ENCODE measurements around the gene ARRB2.
"Not testable (repeated sequence)": the region's sequence is repeated elsewhere in the genome, so short reads cannot be mapped to it uniquely, and the experiment has no call there.

Gene ARRB2

GRCh38 chr17:4683739-4684138, 26.7 kb upstream of the ARRB2 start:
- H3K27ac Mint-ChIP-seq; H3K27me3 Mint-ChIP-seq (ENCODE audit: low read depth); H3K4me1 Mint-ChIP-seq (ENCODE audit: low read depth); H3K9me3 Mint-ChIP-seq; H3K4me3 Mint-ChIP-seq: not testable (repeated sequence)
- H3K36me3 Mint-ChIP-seq (ENCODE audit: low read depth): peaks cover 35% of the 10 kb centered on the region

DNA sequence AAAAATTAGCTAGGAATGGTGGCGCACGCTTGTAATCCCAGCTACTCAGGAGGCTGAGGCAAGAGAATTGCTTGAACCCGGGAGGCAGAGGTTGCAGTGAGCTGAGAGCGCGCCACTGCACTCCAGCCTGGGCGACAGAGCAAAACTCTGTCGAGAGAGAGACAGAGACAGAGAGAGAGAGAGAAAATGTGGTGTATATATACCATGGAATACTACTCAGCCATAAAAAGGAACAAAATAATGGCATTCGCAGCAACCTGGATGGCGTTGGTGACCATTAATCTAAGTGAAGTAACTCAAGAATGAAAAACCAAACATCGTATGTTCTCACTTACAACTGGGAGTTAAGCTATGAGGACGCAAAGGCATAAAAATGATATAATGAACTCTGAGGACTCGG, 20.6 kb upstream of the ARRB2 start:
- peaks cover 40% of the 10 kb centered on the region for H3K36me3 Mint-ChIP-seq (ENCODE audit: low read depth)
- H3K4me1 Mint-ChIP-seq (ENCODE audit: low read depth); H3K9me3 Mint-ChIP-seq: not testable (repeated sequence)

DNA sequence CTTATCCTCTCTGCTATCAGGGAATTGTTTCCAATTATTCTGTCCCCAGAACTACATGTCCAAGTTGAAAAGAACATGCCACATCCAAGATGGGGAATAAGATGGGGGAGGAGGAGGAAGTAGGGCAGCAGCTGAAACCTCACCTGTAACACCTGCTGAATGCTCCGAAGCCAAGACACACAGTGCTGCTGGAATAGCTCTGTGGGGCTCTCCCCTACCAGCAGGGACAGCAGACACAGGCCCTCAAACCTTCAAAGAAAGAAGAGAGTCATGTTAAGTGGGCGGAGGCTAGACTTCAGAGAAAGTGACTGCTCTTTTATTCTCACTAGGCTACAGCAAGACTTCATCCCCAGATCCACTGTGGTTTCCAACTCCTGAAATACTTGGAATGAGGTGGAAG, 19.7 kb upstream of the ARRB2 start:
- Mint-ChIP-seq H3K36me3 (ENCODE audit: low read depth) (peaks cover 39% of the 10 kb centered on the region), H3K9me3 (no peaks in the 10 kb centered on the region), H3K27ac (no peak overlapping the region), H3K27me3 (ENCODE audit: low read depth) (no peaks in the 10 kb centered on the region), H3K4me1 (ENCODE audit: low read depth) (peaks cover 4% of the 10 kb centered on the region), H3K4me3 (no peak overlapping the region)

More for the DNA sequence above, 20.6 kb upstream of the ARRB2 start:
- not testable (repeated sequence) for H3K4me3 Mint-ChIP-seq; H3K27ac Mint-ChIP-seq; H3K27me3 Mint-ChIP-seq (ENCODE audit: low read depth)

- peaks cover 37% of the 10 kb centered on the region for H3K36me3 Mint-ChIP-seq (ENCODE audit: low read depth)
- peak overlapping the region; percentile 21 for H3K27ac Mint-ChIP-seq
- no peak overlapping the region for H3K4me3 Mint-ChIP-seq
- no peaks in the 10 kb centered on the region for H3K27me3 Mint-ChIP-seq (ENCODE audit: low read depth)
- H3K9me3 Mint-ChIP-seq: no peaks in the 10 kb centered on the region
- peaks cover 14% of the 10 kb centered on the region for H3K4me1 Mint-ChIP-seq (ENCODE audit: low read depth)
These were observed 18.7 kb upstream of the ARRB2 start for GRCh38 chr17:4691686-4692085.

GRCh38 chr17:4693416-4693815, 17.0 kb upstream of the ARRB2 start:
- Mint-ChIP-seq H3K4me3 (no peak overlapping the region), H3K9me3 (no peaks in the 10 kb centered on the region), H3K27me3 (ENCODE audit: low read depth) (no peaks in the 10 kb centered on the region), H3K27ac (no peak overlapping the region), H3K4me1 (ENCODE audit: low read depth) (peaks cover 18% of the 10 kb centered on the region), H3K36me3 (ENCODE audit: low read depth) (peaks cover 35% of the 10 kb centered on the region)

GRCh38 chr17:4696437-4696805, 14.0 kb upstream of the ARRB2 start:
- peak overlapping the region; percentile 63 for H3K4me3 Mint-ChIP-seq
- H3K4me1 Mint-ChIP-seq (ENCODE audit: low read depth): peaks cover 19% of the 10 kb centered on the region
- H3K27me3 Mint-ChIP-seq (ENCODE audit: low read depth): no peaks in the 10 kb centered on the region
- H3K27ac Mint-ChIP-seq: peak overlapping the region; percentile 88
- H3K36me3 Mint-ChIP-seq (ENCODE audit: low read depth): peaks cover 13% of the 10 kb centered on the region
- H3K9me3 Mint-ChIP-seq: no peaks in the 10 kb centered on the region

DNA sequence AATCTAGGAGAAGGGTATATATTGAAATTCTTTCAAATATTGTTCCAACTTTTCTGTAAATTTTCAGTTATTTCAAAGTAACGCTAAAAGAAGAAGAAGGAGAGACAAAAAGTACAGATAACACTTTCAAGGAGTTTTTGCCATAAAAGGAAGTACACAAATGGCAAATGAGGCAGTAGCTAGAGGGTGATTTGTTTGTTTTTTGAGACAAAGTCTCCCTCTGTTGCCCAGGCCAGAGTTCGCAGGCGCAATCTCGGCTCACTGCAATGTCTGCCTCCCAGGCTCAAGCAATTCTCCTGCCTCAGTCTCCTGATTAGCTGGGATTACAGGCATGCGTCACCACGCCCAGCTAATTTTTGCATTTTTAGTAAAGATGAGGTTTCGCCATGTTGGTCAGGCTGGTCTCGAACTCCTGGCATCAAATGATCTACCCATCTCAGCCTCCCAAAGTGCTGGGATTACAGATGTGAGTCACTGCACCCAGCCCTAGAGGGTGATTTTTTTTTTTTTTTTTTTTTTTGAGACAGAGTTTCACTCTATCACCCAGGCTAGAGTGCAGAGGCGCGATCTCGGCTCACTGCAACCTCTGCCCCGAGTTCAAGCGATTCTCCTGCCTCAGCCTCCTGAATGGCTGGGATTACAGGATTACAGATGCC, 10.9 kb upstream of the ARRB2 start:
- not testable (repeated sequence) for H3K27ac Mint-ChIP-seq, H3K4me3 Mint-ChIP-seq
- H3K36me3 Mint-ChIP-seq (ENCODE audit: low read depth): peaks cover 11% of the 10 kb centered on the region

GRCh38 chr17:4701116-4701515, 9.3 kb upstream of the ARRB2 start:
- Mint-ChIP-seq H3K27ac (peak overlapping the region; percentile 50), H3K4me3 (no peak overlapping the region), H3K27me3 (ENCODE audit: low read depth) (no peaks in the 10 kb centered on the region), H3K36me3 (ENCODE audit: low read depth) (peaks cover 13% of the 10 kb centered on the region), H3K9me3 (no peaks in the 10 kb centered on the region), H3K4me1 (ENCODE audit: low read depth) (peaks cover 38% of the 10 kb centered on the region)

More for the DNA sequence above, 10.9 kb upstream of the ARRB2 start:
- H3K9me3 Mint-ChIP-seq; H3K27me3 Mint-ChIP-seq (ENCODE audit: low read depth): not testable (repeated sequence)
- peaks cover 35% of the 10 kb centered on the region for H3K4me1 Mint-ChIP-seq (ENCODE audit: low read depth)

- peaks cover 5% of the 10 kb centered on the region for H3K36me3 Mint-ChIP-seq (ENCODE audit: low read depth)
- H3K4me1 Mint-ChIP-seq (ENCODE audit: low read depth): peaks cover 34% of the 10 kb centered on the region
- peak overlapping the region; percentile 89 for H3K4me3 Mint-ChIP-seq
- H3K9me3 Mint-ChIP-seq: no peaks in the 10 kb centered on the region
- H3K27me3 Mint-ChIP-seq (ENCODE audit: low read depth): no peaks in the 10 kb centered on the region
- H3K27ac Mint-ChIP-seq: peak overlapping the region; percentile 93
These were observed 7.1 kb upstream of the ARRB2 start for GRCh38 chr17:4703330-4703691.

- Mint-ChIP-seq H3K4me1 (ENCODE audit: low read depth) (peaks cover 42% of the 10 kb centered on the region), H3K4me3 (peak overlapping the region; percentile 89), H3K27ac (peak overlapping the region; percentile 93)
- not testable (repeated sequence) for H3K27me3 Mint-ChIP-seq (ENCODE audit: low read depth); H3K9me3 Mint-ChIP-seq; H3K36me3 Mint-ChIP-seq (ENCODE audit: low read depth)
These were observed 5.9 kb upstream of the ARRB2 start for GRCh38 chr17:4704574-4704907.

DNA sequence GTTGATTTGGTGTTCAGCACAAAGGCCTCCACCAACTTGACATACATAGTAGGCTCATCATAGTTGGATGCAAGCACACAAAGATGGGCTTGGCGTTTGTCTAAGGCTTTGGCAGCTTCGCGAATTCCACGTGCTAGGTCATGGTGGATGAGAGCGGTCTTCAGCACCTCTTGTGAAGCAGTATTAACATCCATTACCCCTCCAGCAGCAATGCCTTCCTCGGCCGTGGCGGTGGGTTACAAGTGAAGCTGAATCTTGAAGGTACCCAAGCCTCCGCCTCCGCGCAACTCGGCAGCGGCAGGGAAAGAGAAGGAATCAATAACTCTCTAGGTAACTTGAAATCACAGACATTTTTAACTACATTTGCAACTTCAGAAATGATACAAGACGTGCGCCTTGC, 5.4 kb upstream of the ARRB2 start:
- Mint-ChIP-seq H3K27me3 (ENCODE audit: low read depth) (no peaks in the 10 kb centered on the region), H3K9me3 (no peaks in the 10 kb centered on the region), H3K4me3 (peak overlapping the region; percentile 89), H3K36me3 (ENCODE audit: low read depth) (peaks cover 5% of the 10 kb centered on the region), H3K4me1 (ENCODE audit: low read depth) (peaks cover 45% of the 10 kb centered on the region), H3K27ac (peak overlapping the region; percentile 93)

- peaks cover 43% of the 10 kb centered on the region for H3K4me1 Mint-ChIP-seq (ENCODE audit: low read depth)
- peak overlapping the region; percentile 45 for H3K27ac Mint-ChIP-seq
- peaks cover 5% of the 10 kb centered on the region for H3K36me3 Mint-ChIP-seq (ENCODE audit: low read depth)
- H3K27me3 Mint-ChIP-seq (ENCODE audit: low read depth): no peaks in the 10 kb centered on the region
- no peaks in the 10 kb centered on the region for H3K9me3 Mint-ChIP-seq
- peak overlapping the region; percentile 61 for H3K4me3 Mint-ChIP-seq
These were observed 4.3 kb upstream of the ARRB2 start for GRCh38 chr17:4706121-4706520.

- H3K4me1 Mint-ChIP-seq (ENCODE audit: low read depth): peaks cover 37% of the 10 kb centered on the region
- H3K4me3 Mint-ChIP-seq: no peak overlapping the region
- peak overlapping the region; percentile 39 for H3K27ac Mint-ChIP-seq
- H3K9me3 Mint-ChIP-seq: no peaks in the 10 kb centered on the region
- H3K36me3 Mint-ChIP-seq (ENCODE audit: low read depth): peaks cover 6% of the 10 kb centered on the region
- no peaks in the 10 kb centered on the region for H3K27me3 Mint-ChIP-seq (ENCODE audit: low read depth)
These were observed 2.0 kb upstream of the ARRB2 start for GRCh38 chr17:4708436-4708835.

DNA sequence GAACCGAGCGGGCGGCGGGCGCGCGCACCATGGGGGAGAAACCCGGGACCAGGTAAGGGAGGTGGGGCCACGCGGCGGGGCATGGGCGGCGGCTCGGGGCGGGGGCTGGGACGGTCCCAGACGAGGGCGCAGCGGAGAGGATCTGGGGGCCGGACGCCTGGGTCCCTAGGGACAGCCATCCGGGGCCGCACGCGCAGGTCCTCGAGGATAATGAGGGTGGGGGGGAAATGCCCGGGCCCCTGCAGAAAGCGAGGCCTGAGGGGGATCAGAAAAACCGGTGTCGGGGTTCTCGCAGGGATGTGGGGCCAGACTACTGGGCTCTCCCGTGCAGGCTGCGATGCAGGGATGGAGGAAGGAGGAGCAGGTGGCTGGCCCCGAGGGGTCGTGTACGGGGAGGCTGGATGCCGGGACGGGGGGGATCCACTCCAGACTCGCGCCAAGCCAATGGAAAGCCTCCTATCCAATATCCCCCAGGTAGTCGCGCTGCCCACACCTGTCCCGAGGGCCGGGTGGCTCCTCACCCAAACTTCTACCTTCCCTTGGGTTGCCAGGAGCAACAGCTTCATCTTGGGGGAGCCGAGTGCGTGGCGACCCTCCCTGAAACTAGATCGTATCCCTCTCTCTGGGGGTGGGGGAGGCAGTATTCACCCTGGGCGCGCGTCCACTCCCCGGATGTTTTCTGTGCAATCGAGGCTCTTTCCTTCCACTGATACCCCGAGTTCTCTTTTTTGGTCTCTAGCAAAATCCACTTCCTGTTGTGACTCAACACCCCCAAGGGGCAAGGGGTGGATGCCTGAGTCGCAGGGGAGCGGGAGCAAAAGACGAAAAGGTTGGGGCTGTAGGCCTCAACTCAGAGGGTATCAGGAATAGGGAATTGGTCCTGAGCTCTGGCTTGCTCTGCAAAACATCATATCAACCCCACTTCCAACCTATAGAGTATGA, 532 bp downstream of the ARRB2 start:
- no peaks in the 10 kb centered on the region for H3K27me3 Mint-ChIP-seq (ENCODE audit: low read depth)
- H3K4me3 Mint-ChIP-seq: peak overlapping the region; percentile 94
- peaks cover 53% of the 10 kb centered on the region for H3K4me1 Mint-ChIP-seq (ENCODE audit: low read depth)
- peak overlapping the region; percentile 95 for H3K27ac Mint-ChIP-seq
- no peaks in the 10 kb centered on the region for H3K9me3 Mint-ChIP-seq
- H3K36me3 Mint-ChIP-seq (ENCODE audit: low read depth): peaks cover 14% of the 10 kb centered on the region

DNA sequence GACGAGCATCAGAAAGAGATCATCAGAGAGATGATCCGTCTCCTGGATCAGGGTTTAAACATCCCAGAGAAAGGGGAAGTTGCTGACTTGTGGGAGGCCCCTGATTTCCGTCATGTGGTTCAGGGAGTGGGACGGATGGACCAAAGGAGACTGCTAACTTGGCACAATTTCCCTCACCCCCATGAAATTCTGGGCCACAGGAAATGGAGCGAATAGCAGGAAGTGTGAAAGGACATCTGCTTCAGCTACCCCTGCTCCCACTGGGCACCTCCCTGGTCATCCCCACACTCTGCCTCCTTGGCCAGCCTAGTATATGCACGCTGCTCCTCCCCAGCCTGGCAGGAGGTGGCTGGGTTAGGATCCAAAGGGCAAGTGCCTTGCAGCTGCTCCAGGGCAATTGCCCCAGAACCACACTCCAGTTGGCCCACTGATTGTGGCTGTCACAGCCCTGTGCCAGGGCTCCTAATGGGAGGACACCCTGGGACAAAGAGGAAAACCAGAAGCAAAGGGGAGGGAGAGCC, 1.3 kb downstream of the ARRB2 start:
- H3K4me1 Mint-ChIP-seq (ENCODE audit: low read depth): peaks cover 50% of the 10 kb centered on the region
- H3K27me3 Mint-ChIP-seq (ENCODE audit: low read depth): no peaks in the 10 kb centered on the region
- H3K36me3 Mint-ChIP-seq (ENCODE audit: low read depth): peaks cover 17% of the 10 kb centered on the region
- peak overlapping the region; percentile 95 for H3K27ac Mint-ChIP-seq
- H3K4me3 Mint-ChIP-seq: peak overlapping the region; percentile 94
- no peaks in the 10 kb centered on the region for H3K9me3 Mint-ChIP-seq
